ENCODE measurements around the gene SGK1. TPM values are rescaled to one million over a fixed set of nuclear protein-coding genes. Genes with fewer than 3 reads are reported as not detected.

Gene SGK1
- total RNA-seq = 100 to 1,000 TPM in 3 of 4 donors, 10 to 100 TPM in 1; 78.8 to 221 (median 164) TPM

- TF ChIP-seq CTCF (IDR thresholded peaks at IDR 0.05; ENCODE audit: low read depth) = no peak
Measured at GRCh38 chr6:134317471-134318131, at the start of gene SGK1. Gene SGK1 (minus strand): TSS chr6:134318112. CDS start chr6:134317460, 652 bp downstream.

- TF ChIP-seq CTCF (IDR thresholded peaks at IDR 0.05; ENCODE audit: low read depth) = no peak
Measured at GRCh38 chr6:134363323-134364039, 45.6 kb upstream of the SGK1 start.

- no peak for TF ChIP-seq CTCF (IDR thresholded peaks at IDR 0.05; ENCODE audit: low read depth)
Measured at GRCh38 chr6:134361011-134361410, 43.1 kb upstream of the SGK1 start.

GRCh38 chr6:134359302-134359701 lies 41.4 kb upstream of the SGK1 start:
- no peak for TF ChIP-seq CTCF (IDR thresholded peaks at IDR 0.05; ENCODE audit: low read depth)

GRCh38 chr6:134358320-134358719 lies 40.4 kb upstream of the SGK1 start:
- TF ChIP-seq CTCF (IDR thresholded peaks at IDR 0.05; ENCODE audit: low read depth) = no peak

- no peak for TF ChIP-seq CTCF (IDR thresholded peaks at IDR 0.05; ENCODE audit: low read depth)
Measured at GRCh38 chr6:134357022-134357487, 39.1 kb upstream of the SGK1 start.

GRCh38 chr6:134356405-134356804 lies 38.5 kb upstream of the SGK1 start:
- TF ChIP-seq CTCF (IDR thresholded peaks at IDR 0.05; ENCODE audit: low read depth) = no peak
